ENCODE measurements around the gene KCNH3. TPM values are rescaled to one million over a fixed set of nuclear protein-coding genes. Genes with fewer than 3 reads are reported as not detected.

KCNH3 gene
- 1 to 10 TPM in 2 of 6 donors, under 1 TPM in 4; 0.55 to 1.7 (median 0.91) TPM for total RNA-seq
- polyA plus RNA-seq, result 1 to 10 TPM; 2.3 to 3.2 TPM

GRCh38 chr12:49538510-49539403, at the start of gene KCNH3:
Gene KCNH3, plus strand, starts transcription at chr12:49539030. Its CDS starts 387 bp downstream, at chr12:49539417.
- no peaks in the 10 kb centered on the region for H3K27me3 ChIP-seq
- H3K27ac ChIP-seq, result no peak within 1 kb of the TSS
- H3K4me1 ChIP-seq, result peaks cover 0 to 6% (median 0%) of the 10 kb centered on the region in 3 donors
- FAIRE-seq (no peak), DNase-seq (peak; percentile 80 to 95 (median 89)), ATAC-seq (peak; percentile 90 to 94 (median 92))
- H3K36me3 ChIP-seq, result no peaks in the 10 kb centered on the region
- no peaks in the 10 kb centered on the region for H3K9me3 ChIP-seq
- H3K4me3 ChIP-seq, result peak within 1 kb of the TSS; percentile 33 to 60 (median 44)
- 2 to 3% methylated on average over 45 to 107 of the region's 107 CpGs for WGBS, 2 donors
- intact Hi-C loops (cut with DNase I), result no loop called here
- TF ChIP-seq CTCF (IDR thresholded peaks at IDR 0.05), result no peak

- Histone ChIP-seq H3K4me3 (no peak overlapping the region), H3K27me3 (no peaks in the 10 kb centered on the region), H3K36me3 (no peaks in the 10 kb centered on the region), H3K9me3 (no peaks in the 10 kb centered on the region), H3K27ac (no peak overlapping the region), H3K4me1 (no peaks in the 10 kb centered on the region)
- FAIRE-seq, result no peak
- no peak for DNase-seq
- no peak for ATAC-seq
- no peak for TF ChIP-seq CTCF (IDR thresholded peaks at IDR 0.05)
- 88 to 94% methylated on average over 3 of the region's 3 CpGs for WGBS, 2 donors
- intact Hi-C loops (cut with DNase I), result no loop called here
Observed at GRCh38 chr12:49489154-49489553, 49.7 kb upstream of the KCNH3 start.

GRCh38 chr12:49489720-49490119, 49.1 kb upstream of the KCNH3 start:
- WGBS, 2 donors, result 91 to 94% methylated on average over 4 of the region's 4 CpGs
- no peak for DNase-seq
- no peak for TF ChIP-seq CTCF (IDR thresholded peaks at IDR 0.05)
- no peaks in the 10 kb centered on the region for H3K9me3 ChIP-seq
- no peak for FAIRE-seq
- H3K4me3 ChIP-seq, result no peak overlapping the region
- no peak overlapping the region for H3K27ac ChIP-seq
- H3K4me1 ChIP-seq, result no peaks in the 10 kb centered on the region
- H3K27me3 ChIP-seq, result no peaks in the 10 kb centered on the region
- no peaks in the 10 kb centered on the region for H3K36me3 ChIP-seq
- no peak for ATAC-seq
- intact Hi-C loops (cut with DNase I), result no loop called here

GRCh38 chr12:49491823-49492222, 47.0 kb upstream of the KCNH3 start:
- H3K27ac ChIP-seq, result no peak overlapping the region
- H3K36me3 ChIP-seq, result no peaks in the 10 kb centered on the region
- ATAC-seq, result no peak
- intact Hi-C loops (cut with DNase I), result no loop called here
- H3K27me3 ChIP-seq, result no peaks in the 10 kb centered on the region
- no peaks in the 10 kb centered on the region for H3K4me1 ChIP-seq
- H3K4me3 ChIP-seq, result no peak overlapping the region
- no peak for FAIRE-seq
- 96 to 100% methylated on average over 1 of the region's 1 CpG for WGBS, 2 donors
- H3K9me3 ChIP-seq, result no peaks in the 10 kb centered on the region
- TF ChIP-seq CTCF (IDR thresholded peaks at IDR 0.05), result no peak
- no peak for DNase-seq

- ATAC-seq (no peak), FAIRE-seq (no peak), DNase-seq (no peak)
- H3K4me3 ChIP-seq, result no peak overlapping the region
- H3K27me3 ChIP-seq, result no peaks in the 10 kb centered on the region
- H3K27ac ChIP-seq, result no peak overlapping the region
- H3K36me3 ChIP-seq, result no peaks in the 10 kb centered on the region
- no peaks in the 10 kb centered on the region for H3K9me3 ChIP-seq
- H3K4me1 ChIP-seq, result no peaks in the 10 kb centered on the region
- intact Hi-C loops (cut with DNase I), result no loop called here
- 72 to 95% methylated on average over 2 of the region's 2 CpGs for WGBS, 2 donors
- no peak for TF ChIP-seq CTCF (IDR thresholded peaks at IDR 0.05)
Observed at GRCh38 chr12:49493900-49494299, 44.9 kb upstream of the KCNH3 start.
